ENCODE measurements around the gene NTNG1. TPM values are rescaled to one million over a fixed set of nuclear protein-coding genes. Genes with fewer than 3 reads are reported as not detected.
"Not testable (repeated sequence)": the region's sequence is repeated elsewhere in the genome, so short reads cannot be mapped to it uniquely, and the experiment has no call there.

The NTNG1 gene
- total and polyA plus RNA-seq, 11 donors: 4.6 TPM; not detected in 10

- intact Hi-C loops (cut with DNase I): no loop called here
- WGBS, 4 donors: 69 to 82% (median 76%) methylated on average over 2 of the region's 2 CpGs
- no peak overlapping the region for H3K27ac ChIP-seq
- H3K36me3 ChIP-seq: no peaks in the 10 kb centered on the region
- H3K9me3 ChIP-seq: no peaks in the 10 kb centered on the region
- no peak for ATAC-seq
- TF ChIP-seq POLR2A (IDR thresholded peaks at IDR 0.05) (no peak), CTCF (IDR thresholded peaks at IDR 0.05) (no peak)
- no peak for DNase-seq
- H3K4me3 ChIP-seq: no peak overlapping the region
- H3K4me1 ChIP-seq: no peaks in the 10 kb centered on the region
- H3K27me3 ChIP-seq: no peaks in the 10 kb centered on the region
Observed at GRCh38 chr1:107230121-107230520, 89.3 kb downstream of the NTNG1 start.

- TF ChIP-seq CTCF (IDR thresholded peaks at IDR 0.05) (no peak), POLR2A (IDR thresholded peaks at IDR 0.05) (no peak)
- no peaks in the 10 kb centered on the region for H3K27me3 ChIP-seq
- no peak overlapping the region for H3K4me3 ChIP-seq
- H3K9me3 ChIP-seq: peaks cover 0 to 6% (median 0%) of the 10 kb centered on the region in 12 donors
- 80 to 91% (median 86%) methylated on average over 2 of the region's 2 CpGs for WGBS, 4 donors
- H3K36me3 ChIP-seq: no peaks in the 10 kb centered on the region
- ATAC-seq (no peak), DNase-seq (no peak)
- no peaks in the 10 kb centered on the region for H3K4me1 ChIP-seq
- intact Hi-C loops (cut with DNase I): no loop called here
- no peak overlapping the region for H3K27ac ChIP-seq
Observed at GRCh38 chr1:107231291-107231690, 90.5 kb downstream of the NTNG1 start.

- Histone ChIP-seq H3K4me3 (no peak overlapping the region), H3K27me3 (no peaks in the 10 kb centered on the region), H3K9me3 (peaks cover 0 to 17% (median 1%) of the 10 kb centered on the region in 12 donors), H3K27ac (no peak overlapping the region), H3K36me3 (no peaks in the 10 kb centered on the region), H3K4me1 (no peaks in the 10 kb centered on the region)
- 82 to 87% (median 84%) methylated on average over 2 of the region's 2 CpGs for WGBS, 4 donors
- TF ChIP-seq CTCF (IDR thresholded peaks at IDR 0.05): no peak
- no peak for TF ChIP-seq POLR2A (IDR thresholded peaks at IDR 0.05)
- intact Hi-C loops (cut with DNase I): loop anchor here in 1 of 10 donors (2.0 kb wide), 1 partner anchor 20 kb away; no protein-coding TSS in a partner anchor
- DNase-seq (no peak), ATAC-seq (no peak)
Observed at GRCh38 chr1:107232426-107232825, 91.6 kb downstream of the NTNG1 start.

GRCh38 chr1:107236760-107237159, 95.9 kb downstream of the NTNG1 start:
- ATAC-seq: not testable (repeated sequence)

GRCh38 chr1:107243461-107243860, 102.6 kb downstream of the NTNG1 start:
- ATAC-seq: no peak
- TF ChIP-seq CTCF (IDR thresholded peaks at IDR 0.05) (no peak), POLR2A (IDR thresholded peaks at IDR 0.05) (no peak)
- intact Hi-C loops (cut with DNase I): no loop called here
- peaks cover 0 to 4% (median 0%) of the 10 kb centered on the region in 9 donors for H3K27me3 ChIP-seq
- DNase-seq: no peak
- H3K36me3 ChIP-seq: no peaks in the 10 kb centered on the region
- H3K4me1 ChIP-seq: no peaks in the 10 kb centered on the region
- no peak overlapping the region for H3K4me3 ChIP-seq
- H3K27ac ChIP-seq: no peak overlapping the region
- WGBS, 4 donors: 85 to 89% (median 87%) methylated on average over 7 of the region's 7 CpGs
- peaks cover 0 to 5% (median 0%) of the 10 kb centered on the region in 12 donors for H3K9me3 ChIP-seq

More at GRCh38 chr1:107236760-107237159, 95.9 kb downstream of the NTNG1 start:
- H3K4me1 ChIP-seq; DNase-seq; H3K36me3 ChIP-seq; intact Hi-C loops (cut with DNase I); H3K4me3 ChIP-seq; H3K27ac ChIP-seq; H3K27me3 ChIP-seq: not testable (repeated sequence)
- WGBS, 4 donors: 93 to 95% (median 94%) methylated on average over 3 of the region's 3 CpGs
- peaks cover 0 to 19% (median 3%) of the 10 kb centered on the region in 12 donors for H3K9me3 ChIP-seq
